SK-N-SH treated with all-trans-retinoic acid at 6 μM for 48 hours (cell line): ENCODE measurements around the gene RNASE7.

Source experiments
- ATAC-seq: fragments of 200-7000 bp; cut with Tn5 transposase; 3 replicates; pipeline ENCODE4 v1.9.1; 2020; ENCODE audit warnings: mild to moderate bottlenecking, moderate library complexity
- ARNTL ChIP-seq: fragments of 450-650 bp; formaldehyde crosslinking; IDR thresholded peaks from 2 replicates; pipeline ENCODE4 v1.5.0; 2020; ENCODE audit warnings: low read depth, mild to moderate bottlenecking, moderate library complexity, borderline replicate concordance
- BACH2 ChIP-seq: fragments of 250-450 bp; sonication (Bioruptor Pico); IDR thresholded peaks from 2 replicates; pipeline ENCODE4 v1.9.0; 2021; ENCODE audit warnings: mild to moderate bottlenecking, borderline replicate concordance
- CSDC2 ChIP-seq: fragments of 250-450 bp; sonication (Bioruptor Pico); IDR thresholded peaks from 2 replicates; pipeline ENCODE4 v1.5.0; 2020; ENCODE audit warnings: mild to moderate bottlenecking, moderate library complexity
- ESRRG ChIP-seq: fragments of 250-450 bp; sonication (Bioruptor Pico); IDR thresholded peaks from 2 replicates; pipeline ENCODE4 v1.6.1; 2021; ENCODE audit warnings: mild to moderate bottlenecking
- GLIS3 ChIP-seq: fragments of 250-450 bp; sonication (Bioruptor Pico); IDR thresholded peaks from 2 replicates; pipeline ENCODE4 v1.5.0; 2020; ENCODE audit warnings: mild to moderate bottlenecking, moderate library complexity
- ISL1 ChIP-seq: fragments of 250-450 bp; sonication (Bioruptor Pico); IDR thresholded peaks from 2 replicates; pipeline ENCODE4 v2.1.2; 2022; ENCODE audit warnings: mild to moderate bottlenecking, moderate library complexity
- PPARA ChIP-seq: fragments of 250-450 bp; sonication (Bioruptor Pico); IDR thresholded peaks from 2 replicates; pipeline ENCODE4 v1.5.0; 2020; ENCODE audit warnings: mild to moderate bottlenecking, borderline replicate concordance
- RARB ChIP-seq: fragments of 250-450 bp; sonication (Bioruptor Pico); IDR thresholded peaks from 2 replicates; pipeline ENCODE4 v1.8.0; 2021; ENCODE audit warnings: mild to moderate bottlenecking, moderate library complexity
- SNAI2 ChIP-seq: fragments of 250-450 bp; sonication (Bioruptor Pico); IDR thresholded peaks from 2 replicates; pipeline ENCODE4 v1.5.0; 2020; ENCODE audit warnings: mild to moderate bottlenecking, moderate library complexity
- TCF4 ChIP-seq: fragments of 250-450 bp; sonication (Bioruptor Pico); IDR thresholded peaks from 2 replicates; pipeline ENCODE4 v1.8.0; 2021; ENCODE audit warnings: mild to moderate bottlenecking, moderate library complexity, borderline replicate concordance
- TOX ChIP-seq: fragments of 250-450 bp; sonication (Bioruptor Pico); IDR thresholded peaks from 2 replicates; pipeline ENCODE4 v1.8.0; 2021; ENCODE audit warnings: mild to moderate bottlenecking, moderate library complexity, borderline replicate concordance
- ZC3H10 ChIP-seq: fragments of 250-450 bp; sonication (Bioruptor Pico); IDR thresholded peaks from 2 replicates; pipeline ENCODE4 v1.5.1; 2021; ENCODE audit warnings: mild to moderate bottlenecking, moderate library complexity
- ZFP3 ChIP-seq: fragments of 250-450 bp; sonication (Bioruptor Pico); IDR thresholded peaks from 2 replicates; pipeline ENCODE4 v1.5.0; 2020; ENCODE audit warnings: mild to moderate bottlenecking, moderate library complexity
- ZFP30 ChIP-seq: fragments of 450-650 bp; formaldehyde crosslinking; IDR thresholded peaks from 2 replicates; pipeline ENCODE4 v1.5.0; 2022; ENCODE audit warnings: mild to moderate bottlenecking, moderate library complexity
- ZNF565 ChIP-seq: fragments of 450-650 bp; formaldehyde crosslinking; conservative IDR thresholded peaks from 2 replicates; pipeline ENCODE4 v1.5.0; 2020; ENCODE audit warnings: low read depth, mild to moderate bottlenecking, moderate library complexity
- ZNF70 ChIP-seq: fragments of 450-650 bp; formaldehyde crosslinking; IDR thresholded peaks from 2 replicates; pipeline ENCODE4 v1.5.0; 2020; ENCODE audit warnings: mild to moderate bottlenecking, moderate library complexity
- ZNF8 ChIP-seq: fragments of 450-650 bp; formaldehyde crosslinking; IDR thresholded peaks from 2 replicates; pipeline ENCODE4 v1.5.0; 2020; ENCODE audit warnings: mild to moderate bottlenecking, moderate library complexity
- TF ChIP-seq, protein P1 (sequence below): fragments of 250-450 bp; sonication (Bioruptor Pico); IDR thresholded peaks from 2 replicates; pipeline ENCODE4 v1.8.0; 2021; ENCODE audit warnings: low read depth, mild to moderate bottlenecking, moderate library complexity, borderline replicate concordance
- TF ChIP-seq, protein P2 (sequence below): fragments of 250-450 bp; sonication (Bioruptor Pico); IDR thresholded peaks from 2 replicates; pipeline ENCODE4 v1.5.1; 2020; ENCODE audit warnings: low read depth, mild to moderate bottlenecking, moderate library complexity
- TF ChIP-seq, protein P3 (sequence below): fragments of 250-450 bp; sonication (Bioruptor Pico); IDR thresholded peaks from 2 replicates; pipeline ENCODE4 v1.5.0; 2020; ENCODE audit warnings: mild to moderate bottlenecking, moderate library complexity
- TF ChIP-seq, protein P4 (sequence below): fragments of 250-450 bp; sonication (Bioruptor Pico); IDR thresholded peaks from 2 replicates; pipeline ENCODE4 v1.5.1; 2021; ENCODE audit warnings: mild to moderate bottlenecking, moderate library complexity

Gene RNASE7

DNA sequence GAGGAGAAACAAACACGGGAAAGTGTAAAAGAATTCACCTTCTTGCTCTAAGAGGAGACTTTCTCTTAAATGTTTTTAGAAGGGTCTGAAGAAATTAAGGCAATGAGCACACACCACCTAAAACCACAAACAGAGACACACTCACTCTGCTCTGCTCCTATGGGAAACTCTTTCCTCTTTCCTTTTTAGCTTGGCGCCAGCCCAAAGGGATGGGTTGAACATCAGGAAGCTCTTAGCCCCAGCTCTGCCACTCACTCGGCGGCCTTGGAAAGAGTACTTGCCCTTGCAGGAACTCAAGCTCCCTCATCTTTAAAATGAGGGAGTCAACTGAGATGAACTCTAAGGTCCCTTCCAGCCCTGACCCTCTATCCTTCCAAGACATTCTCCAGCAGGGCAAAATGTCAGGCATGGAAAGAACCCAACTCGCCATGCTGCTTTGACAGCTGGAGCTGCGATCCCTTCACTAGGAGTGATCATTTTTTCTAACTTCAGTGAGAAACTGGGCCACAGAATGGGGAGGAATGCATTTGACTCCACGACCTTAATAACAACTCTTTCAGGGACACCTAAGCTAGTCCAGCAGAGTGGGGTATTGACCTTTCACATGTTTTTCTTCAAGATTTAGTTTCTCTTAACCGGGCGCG lies 14.5 kb downstream of the RNASE7 start:
- ATAC-seq, result no peak
- TF ChIP-seq ISL1 (CRISPR knock-in tag) (no peak), RARB (no peak), ZFP3 (CRISPR knock-in tag) (no peak), ZC3H10 (CRISPR knock-in tag) (no peak)
- TF ChIP-seq, protein P1, sequence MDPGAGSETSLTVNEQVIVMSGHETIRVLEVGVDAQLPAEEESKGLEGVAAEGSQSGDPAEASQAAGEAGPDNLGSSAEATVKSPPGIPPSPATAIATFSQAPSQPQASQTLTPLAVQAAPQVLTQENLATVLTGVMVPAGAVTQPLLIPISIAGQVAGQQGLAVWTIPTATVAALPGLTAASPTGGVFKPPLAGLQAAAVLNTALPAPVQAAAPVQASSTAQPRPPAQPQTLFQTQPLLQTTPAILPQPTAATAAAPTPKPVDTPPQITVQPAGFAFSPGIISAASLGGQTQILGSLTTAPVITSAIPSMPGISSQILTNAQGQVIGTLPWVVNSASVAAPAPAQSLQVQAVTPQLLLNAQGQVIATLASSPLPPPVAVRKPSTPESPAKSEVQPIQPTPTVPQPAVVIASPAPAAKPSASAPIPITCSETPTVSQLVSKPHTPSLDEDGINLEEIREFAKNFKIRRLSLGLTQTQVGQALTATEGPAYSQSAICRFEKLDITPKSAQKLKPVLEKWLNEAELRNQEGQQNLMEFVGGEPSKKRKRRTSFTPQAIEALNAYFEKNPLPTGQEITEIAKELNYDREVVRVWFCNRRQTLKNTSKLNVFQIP (CRISPR knock-in tag), result no peak

DNA sequence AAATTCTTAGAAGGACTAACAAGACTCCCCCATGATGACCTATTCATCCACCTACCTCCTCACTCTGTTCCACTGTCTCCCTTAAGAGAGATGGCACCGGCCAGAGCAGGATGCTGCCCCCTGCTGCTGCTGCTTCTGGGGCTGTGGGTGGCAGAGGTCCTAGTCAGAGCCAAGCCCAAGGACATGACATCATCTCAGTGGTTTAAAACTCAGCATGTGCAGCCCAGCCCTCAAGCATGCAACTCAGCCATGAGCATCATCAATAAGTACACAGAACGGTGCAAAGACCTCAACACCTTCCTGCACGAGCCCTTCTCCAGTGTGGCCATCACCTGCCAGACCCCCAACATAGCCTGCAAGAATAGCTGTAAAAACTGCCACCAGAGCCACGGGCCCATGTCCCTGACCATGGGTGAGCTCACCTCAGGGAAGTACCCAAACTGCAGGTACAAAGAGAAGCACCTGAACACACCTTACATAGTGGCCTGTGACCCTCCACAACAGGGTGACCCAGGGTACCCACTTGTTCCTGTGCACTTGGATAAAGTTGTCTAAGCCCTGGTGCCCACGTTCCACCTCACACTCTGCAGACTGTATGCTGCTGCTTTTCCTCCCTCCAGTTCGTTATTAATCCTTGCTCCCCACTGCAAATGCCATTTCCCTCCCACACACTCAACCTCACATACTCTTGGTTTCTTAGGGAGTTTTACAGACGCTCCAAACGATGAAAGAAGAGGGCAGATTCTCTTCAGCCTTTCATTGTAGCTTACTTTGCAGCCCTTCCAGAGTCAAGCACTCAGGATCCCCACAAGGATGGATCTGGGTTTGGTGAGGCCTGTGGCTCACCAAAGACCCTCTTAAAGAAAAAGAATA lies 15.9 kb downstream of the RNASE7 start, which contains the start of gene RNASE8:
TSS of gene RNASE8 (plus strand) at position 20 of the 873 bp plus-strand sequence. CDS start at position 91, 71 bp downstream.
- no peak for TF ChIP-seq ZFP30 (CRISPR knock-in tag)
- no peak for TF ChIP-seq TOX (CRISPR knock-in tag)
- TF ChIP-seq ZC3H10 (CRISPR knock-in tag), result no peak
- TF ChIP-seq, protein P2, sequence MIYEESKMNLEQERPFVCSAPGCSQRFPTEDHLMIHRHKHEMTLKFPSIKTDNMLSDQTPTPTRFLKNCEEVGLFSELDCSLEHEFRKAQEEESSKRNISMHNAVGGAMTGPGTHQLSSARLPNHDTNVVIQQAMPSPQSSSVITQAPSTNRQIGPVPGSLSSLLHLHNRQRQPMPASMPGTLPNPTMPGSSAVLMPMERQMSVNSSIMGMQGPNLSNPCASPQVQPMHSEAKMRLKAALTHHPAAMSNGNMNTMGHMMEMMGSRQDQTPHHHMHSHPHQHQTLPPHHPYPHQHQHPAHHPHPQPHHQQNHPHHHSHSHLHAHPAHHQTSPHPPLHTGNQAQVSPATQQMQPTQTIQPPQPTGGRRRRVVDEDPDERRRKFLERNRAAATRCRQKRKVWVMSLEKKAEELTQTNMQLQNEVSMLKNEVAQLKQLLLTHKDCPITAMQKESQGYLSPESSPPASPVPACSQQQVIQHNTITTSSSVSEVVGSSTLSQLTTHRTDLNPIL (CRISPR knock-in tag), result no peak
- TF ChIP-seq CSDC2 (CRISPR knock-in tag), result no peak
- no peak for TF ChIP-seq SNAI2 (CRISPR knock-in tag)
- no peak for TF ChIP-seq GLIS3 (CRISPR knock-in tag)
- TF ChIP-seq, all 23 proteins: peak for 0
- no peak for ATAC-seq

DNA sequence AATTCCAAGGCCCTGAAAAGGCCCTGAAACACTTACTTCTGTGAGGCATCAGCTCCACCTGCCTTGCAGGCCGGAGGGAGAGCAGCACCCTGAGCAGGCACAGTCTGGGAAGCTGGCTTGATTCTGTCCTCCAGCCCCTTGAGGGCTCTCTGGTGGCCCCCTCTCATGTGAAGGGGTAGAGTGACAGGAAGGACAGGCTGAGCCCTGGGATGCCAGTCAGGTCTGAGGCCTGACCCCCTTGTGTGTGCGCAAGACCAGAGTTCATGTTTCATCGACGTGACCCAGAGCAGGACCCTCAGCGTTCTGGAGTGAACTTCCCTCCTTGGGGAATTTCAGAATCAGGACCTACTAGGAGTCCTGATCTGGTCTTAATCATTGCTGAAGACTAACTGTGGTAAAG lies 16.7 kb downstream of the RNASE7 start:
- ATAC-seq, result no peak
- TF ChIP-seq ZNF70 (no peak), PPARA (CRISPR knock-in tag) (no peak), ZFP30 (CRISPR knock-in tag) (no peak), ZNF565 (CRISPR knock-in tag) (no peak), ISL1 (CRISPR knock-in tag) (no peak), ARNTL (CRISPR knock-in tag) (no peak), ESRRG (CRISPR knock-in tag) (no peak), ZNF8 (CRISPR knock-in tag) (no peak), SNAI2 (CRISPR knock-in tag) (no peak), CSDC2 (CRISPR knock-in tag) (no peak), TCF4 (no peak), ZC3H10 (CRISPR knock-in tag) (no peak), TOX (CRISPR knock-in tag) (no peak), BACH2 (CRISPR knock-in tag) (no peak)
- TF ChIP-seq, protein P1 (CRISPR knock-in tag), result no peak
- TF ChIP-seq, protein P3, sequence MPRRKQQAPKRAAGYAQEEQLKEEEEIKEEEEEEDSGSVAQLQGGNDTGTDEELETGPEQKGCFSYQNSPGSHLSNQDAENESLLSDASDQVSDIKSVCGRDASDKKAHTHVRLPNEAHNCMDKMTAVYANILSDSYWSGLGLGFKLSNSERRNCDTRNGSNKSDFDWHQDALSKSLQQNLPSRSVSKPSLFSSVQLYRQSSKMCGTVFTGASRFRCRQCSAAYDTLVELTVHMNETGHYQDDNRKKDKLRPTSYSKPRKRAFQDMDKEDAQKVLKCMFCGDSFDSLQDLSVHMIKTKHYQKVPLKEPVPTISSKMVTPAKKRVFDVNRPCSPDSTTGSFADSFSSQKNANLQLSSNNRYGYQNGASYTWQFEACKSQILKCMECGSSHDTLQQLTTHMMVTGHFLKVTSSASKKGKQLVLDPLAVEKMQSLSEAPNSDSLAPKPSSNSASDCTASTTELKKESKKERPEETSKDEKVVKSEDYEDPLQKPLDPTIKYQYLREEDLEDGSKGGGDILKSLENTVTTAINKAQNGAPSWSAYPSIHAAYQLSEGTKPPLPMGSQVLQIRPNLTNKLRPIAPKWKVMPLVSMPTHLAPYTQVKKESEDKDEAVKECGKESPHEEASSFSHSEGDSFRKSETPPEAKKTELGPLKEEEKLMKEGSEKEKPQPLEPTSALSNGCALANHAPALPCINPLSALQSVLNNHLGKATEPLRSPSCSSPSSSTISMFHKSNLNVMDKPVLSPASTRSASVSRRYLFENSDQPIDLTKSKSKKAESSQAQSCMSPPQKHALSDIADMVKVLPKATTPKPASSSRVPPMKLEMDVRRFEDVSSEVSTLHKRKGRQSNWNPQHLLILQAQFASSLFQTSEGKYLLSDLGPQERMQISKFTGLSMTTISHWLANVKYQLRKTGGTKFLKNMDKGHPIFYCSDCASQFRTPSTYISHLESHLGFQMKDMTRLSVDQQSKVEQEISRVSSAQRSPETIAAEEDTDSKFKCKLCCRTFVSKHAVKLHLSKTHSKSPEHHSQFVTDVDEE, result no peak
- TF ChIP-seq, protein P4, sequence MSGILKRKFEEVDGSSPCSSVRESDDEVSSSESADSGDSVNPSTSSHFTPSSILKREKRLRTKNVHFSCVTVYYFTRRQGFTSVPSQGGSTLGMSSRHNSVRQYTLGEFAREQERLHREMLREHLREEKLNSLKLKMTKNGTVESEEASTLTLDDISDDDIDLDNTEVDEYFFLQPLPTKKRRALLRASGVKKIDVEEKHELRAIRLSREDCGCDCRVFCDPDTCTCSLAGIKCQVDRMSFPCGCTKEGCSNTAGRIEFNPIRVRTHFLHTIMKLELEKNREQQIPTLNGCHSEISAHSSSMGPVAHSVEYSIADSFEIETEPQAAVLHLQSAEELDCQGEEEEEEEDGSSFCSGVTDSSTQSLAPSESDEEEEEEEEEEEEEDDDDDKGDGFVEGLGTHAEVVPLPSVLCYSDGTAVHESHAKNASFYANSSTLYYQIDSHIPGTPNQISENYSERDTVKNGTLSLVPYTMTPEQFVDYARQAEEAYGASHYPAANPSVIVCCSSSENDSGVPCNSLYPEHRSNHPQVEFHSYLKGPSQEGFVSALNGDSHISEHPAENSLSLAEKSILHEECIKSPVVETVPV, result no peak
